ENCODE measurements around the gene GPC1. TPM values are rescaled to one million over a fixed set of nuclear protein-coding genes. Genes with fewer than 3 reads are reported as not detected.

Gene GPC1
- polyA plus RNA-seq, 3 donors = 24.3 to 26.5 (median 25.3) TPM

GRCh38 chr2:240428245-240428644 is 7.2 kb upstream of the GPC1 start:
- DNase-seq (ENCODE audit: low read depth in 3 of 3, low spot score in 2 of 3) = no peak

- no peak for DNase-seq (ENCODE audit: low read depth in 3 of 3, low spot score in 2 of 3)
These were observed 6.1 kb upstream of the GPC1 start for GRCh38 chr2:240429341-240429871.

- no peak for DNase-seq (ENCODE audit: low read depth in 3 of 3, low spot score in 2 of 3)
These were observed 5.5 kb upstream of the GPC1 start for GRCh38 chr2:240429872-240430491.

DNA sequence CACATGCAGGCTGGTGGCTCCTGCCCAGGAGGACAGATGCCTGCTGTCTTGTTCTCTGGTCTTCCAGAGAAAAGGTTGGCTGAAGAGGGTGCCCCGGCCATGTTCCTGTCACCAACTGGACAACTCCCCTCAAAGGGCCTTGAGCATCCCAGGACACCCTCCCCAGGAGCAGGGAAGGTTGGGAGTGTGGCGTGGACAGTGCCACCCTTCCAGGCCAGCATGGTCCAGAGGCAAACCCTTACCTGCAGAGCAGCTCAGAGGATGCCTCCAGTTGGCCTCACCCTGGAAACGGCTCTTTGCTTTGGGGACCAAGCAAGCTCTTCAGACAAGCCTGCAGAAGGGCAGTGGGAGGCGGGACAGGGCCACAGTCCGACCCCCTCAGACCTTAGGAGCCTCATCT is 4.9 kb upstream of the GPC1 start:
- DNase-seq (ENCODE audit: low read depth in 3 of 3, low spot score in 2 of 3) = no peak

DNA sequence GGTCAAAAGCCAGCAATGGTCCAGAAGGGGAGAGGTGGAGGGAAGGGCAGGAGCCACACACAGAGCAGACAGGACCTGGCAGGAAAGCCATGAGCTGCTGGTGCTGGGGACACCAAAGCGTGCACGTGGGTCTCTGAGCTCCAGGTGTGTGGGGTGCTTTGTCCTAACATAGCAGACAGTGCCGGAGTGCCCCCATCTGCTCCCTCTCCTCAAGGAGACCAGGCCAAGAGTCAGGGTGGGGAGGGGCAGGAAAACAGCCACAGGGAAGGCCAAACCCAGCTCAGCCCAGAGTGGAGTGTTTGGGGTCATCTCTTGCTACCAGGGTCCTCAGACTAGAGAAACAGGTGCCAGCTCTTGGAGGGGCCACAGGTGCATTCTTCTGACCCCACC is 4.2 kb upstream of the GPC1 start:
- DNase-seq (ENCODE audit: low read depth in 3 of 3, low spot score in 2 of 3) = no peak

DNA sequence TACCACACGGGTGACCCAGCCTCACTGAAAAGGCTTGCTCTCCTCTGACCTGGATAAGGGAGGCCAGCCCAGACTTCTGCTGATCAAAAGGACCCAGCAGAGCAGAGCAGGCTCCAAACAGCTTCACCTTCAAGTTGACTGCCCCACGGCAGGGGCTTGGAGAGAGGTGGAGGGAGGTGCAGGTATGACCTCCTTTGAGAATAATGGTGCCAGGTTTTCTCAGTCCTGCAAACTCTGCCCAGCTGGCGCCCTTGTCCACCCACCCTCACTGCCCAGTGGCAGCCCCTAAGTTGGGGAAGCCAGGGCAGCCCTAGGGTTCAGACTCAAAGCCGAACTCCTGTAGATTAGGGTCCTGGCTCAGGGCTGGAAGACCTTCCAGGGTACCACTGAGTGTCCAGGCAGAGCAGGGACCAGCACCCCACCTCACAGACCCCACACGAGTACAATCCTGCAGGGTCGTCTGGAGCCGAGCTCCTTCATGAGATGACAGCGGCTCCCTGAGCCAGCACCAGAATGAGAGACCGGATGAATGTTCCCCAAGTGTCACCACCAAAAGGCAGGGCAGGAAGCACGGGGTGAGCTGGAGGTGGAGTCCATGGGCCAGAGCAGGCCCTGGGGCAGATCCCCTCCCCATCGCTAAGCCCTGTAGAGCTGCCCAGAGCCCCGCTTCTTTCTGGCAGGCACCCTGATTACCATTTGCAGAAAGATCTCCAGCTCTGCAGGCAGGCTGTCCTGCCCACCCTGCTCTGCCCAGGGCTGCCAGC is 3.6 kb upstream of the GPC1 start:
- DNase-seq (ENCODE audit: low read depth in 3 of 3, low spot score in 2 of 3) = no peak

- DNase-seq (ENCODE audit: low read depth in 3 of 3, low spot score in 2 of 3) = no peak
These were observed 3.0 kb upstream of the GPC1 start for GRCh38 chr2:240432430-240432819.

- no peak for DNase-seq (ENCODE audit: low read depth in 3 of 3, low spot score in 2 of 3)
These were observed 2.4 kb upstream of the GPC1 start for GRCh38 chr2:240432820-240433801.

GRCh38 chr2:240433973-240434727 is 1.3 kb upstream of the GPC1 start:
- DNase-seq (ENCODE audit: low read depth in 3 of 3, low spot score in 2 of 3) = no peak

GRCh38 chr2:240434728-240435456 is 571 bp upstream of the GPC1 start:
- peak in 2 of 3 donors; percentile 75 to 81 for DNase-seq (ENCODE audit: low read depth in 3 of 3, low spot score in 2 of 3)

- no peak for DNase-seq (ENCODE audit: low read depth in 3 of 3, low spot score in 2 of 3)
These were observed 652 bp downstream of the GPC1 start for GRCh38 chr2:240435948-240436682.

DNA sequence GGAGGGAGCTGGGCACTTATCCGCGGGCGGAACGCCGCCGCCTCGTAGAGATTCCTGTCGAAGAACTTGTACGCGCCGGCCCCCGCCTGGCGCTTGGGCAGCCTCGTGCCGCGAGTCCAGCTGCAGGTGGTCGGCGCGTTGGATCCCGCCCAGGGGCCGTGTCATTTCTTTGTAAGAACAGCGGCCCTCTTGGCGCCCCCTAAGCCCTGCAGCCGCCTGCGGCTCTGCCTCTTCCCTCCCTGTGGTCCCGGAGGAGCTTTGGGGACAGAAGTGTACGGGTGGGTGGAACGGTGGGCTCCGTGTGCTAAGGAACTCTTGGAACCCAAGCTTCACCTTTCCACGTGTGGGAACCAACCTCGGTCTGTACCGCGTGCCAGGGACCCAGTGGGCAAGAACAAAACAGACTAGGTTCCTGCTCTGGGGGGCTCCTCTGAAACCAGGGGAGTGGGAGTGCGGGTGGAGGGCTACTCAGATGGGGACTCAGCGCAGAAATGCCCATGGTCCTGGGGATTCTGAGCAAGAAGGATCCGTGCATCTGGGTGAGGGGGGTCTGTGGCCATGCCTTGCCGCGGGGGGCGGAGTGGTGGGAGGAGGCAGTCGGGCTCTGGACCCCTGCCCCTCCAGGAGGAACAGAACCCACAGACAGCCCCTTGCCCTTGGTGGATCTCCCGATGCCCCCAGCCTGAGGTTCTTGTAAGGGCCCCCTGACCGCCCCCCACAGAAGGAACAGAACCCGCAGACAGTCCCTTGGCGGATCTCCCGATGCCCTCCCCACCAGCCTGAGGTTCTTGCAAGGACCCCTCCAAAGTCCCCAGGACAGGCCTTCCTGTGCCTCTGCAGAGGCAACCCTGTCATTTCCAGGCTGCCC is 1.5 kb downstream of the GPC1 start:
- no peak for DNase-seq (ENCODE audit: low read depth in 3 of 3, low spot score in 2 of 3)

- DNase-seq (ENCODE audit: low read depth in 3 of 3, low spot score in 2 of 3) = no peak
These were observed 2.0 kb downstream of the GPC1 start for GRCh38 chr2:240437551-240437860.

DNA sequence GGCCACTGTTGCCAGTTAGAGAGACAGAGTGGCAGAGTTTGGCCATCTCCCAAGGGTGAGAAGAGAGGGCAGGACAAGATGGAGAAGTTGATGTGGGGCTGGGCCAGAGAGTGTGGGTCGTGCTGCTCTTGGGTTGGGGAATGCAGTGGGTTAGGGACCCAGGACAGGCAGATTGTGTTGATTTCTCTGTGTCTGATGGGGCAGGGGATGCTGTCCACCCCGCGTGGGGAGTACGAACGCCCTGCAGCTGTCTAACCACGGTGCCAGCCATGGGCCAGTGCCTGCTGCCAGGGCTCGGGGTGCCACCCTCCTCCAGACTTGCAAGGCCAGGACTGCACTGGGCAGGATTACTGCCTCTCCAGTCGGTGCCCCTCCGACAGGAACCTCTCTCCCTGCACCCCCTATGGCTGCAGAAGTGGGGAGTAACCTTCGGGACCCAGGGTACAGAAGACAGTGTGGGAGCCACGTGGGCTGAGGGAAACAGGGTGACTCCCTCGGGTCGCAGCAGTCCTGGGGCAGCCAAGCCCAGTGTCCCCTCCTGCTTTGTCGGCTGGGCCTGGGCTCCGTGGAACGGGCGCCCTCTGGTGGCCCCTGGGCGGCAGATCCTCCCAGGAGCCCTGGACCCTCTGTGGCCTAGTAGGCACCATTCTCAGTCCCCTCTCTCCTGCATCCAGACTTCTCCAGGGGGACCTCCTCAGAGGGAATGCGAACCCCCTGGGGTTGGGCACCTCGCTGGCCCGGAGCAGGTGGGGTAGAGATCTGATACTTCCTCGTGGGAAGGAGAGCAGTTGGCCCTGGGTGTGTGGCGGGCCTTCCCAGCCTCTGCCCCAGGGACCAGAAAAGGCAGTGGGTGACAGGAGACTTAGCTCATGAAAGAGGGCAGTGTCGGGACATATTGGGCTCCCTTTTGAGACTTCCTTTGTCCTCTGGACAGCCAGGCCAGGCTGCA is 2.7 kb downstream of the GPC1 start:
- DNase-seq (ENCODE audit: low read depth in 3 of 3, low spot score in 2 of 3) = no peak

DNA sequence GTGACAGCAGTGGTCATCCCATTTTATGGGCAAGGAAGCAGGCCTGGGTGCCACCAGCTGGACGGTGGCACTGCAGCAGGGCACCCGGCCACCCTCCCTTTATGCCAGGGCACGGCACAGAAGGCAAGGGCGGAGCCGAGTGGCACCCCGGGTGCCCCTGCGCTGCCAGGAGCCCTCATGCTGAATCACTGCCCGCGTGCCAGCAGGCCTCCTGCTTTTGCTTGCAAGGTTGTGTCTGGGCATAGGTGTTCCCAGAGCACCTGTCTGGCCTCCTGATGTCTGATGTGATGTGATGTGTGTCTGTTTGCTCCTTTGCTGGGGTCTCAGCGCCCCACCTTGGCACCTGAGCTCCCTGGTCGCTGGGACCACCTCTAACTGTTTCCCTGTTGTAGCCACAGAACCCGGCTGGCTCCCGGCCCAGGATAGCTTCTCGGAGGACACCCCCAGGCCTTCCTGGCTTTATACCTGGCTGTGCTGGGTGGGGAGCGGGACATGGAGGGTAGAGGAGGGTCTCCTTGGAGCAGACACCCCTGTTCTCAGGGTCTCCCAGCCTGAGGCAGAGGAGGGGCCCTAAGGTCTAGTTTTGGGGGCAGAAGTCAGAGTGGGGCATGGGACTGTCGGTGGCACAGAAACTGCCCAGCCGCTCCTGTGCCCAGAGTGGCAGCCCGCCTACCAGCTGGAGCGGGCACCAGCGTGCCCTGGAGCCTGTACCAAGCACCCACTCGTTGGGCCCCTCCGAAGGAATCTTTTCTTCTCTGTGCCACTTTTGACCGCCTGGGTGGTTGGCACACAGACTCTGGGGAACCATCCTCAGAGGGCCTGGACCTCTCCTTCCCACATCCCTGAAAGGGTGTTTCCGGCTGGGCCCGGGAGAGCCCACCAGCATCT is 3.6 kb downstream of the GPC1 start:
- DNase-seq (ENCODE audit: low read depth in 3 of 3, low spot score in 2 of 3) = no peak

GRCh38 chr2:240439698-240440151 is 4.3 kb downstream of the GPC1 start:
- DNase-seq (ENCODE audit: low read depth in 3 of 3, low spot score in 2 of 3) = no peak
